ENCODE results near the gene CLMN. TPM values are rescaled to one million over a fixed set of nuclear protein-coding genes. Genes with fewer than 3 reads are reported as not detected.

CLMN gene
- total and polyA plus RNA-seq, 2 of the 8 experiments (the other 6 are each of a cell fraction or from before 2014, with no cell fraction given): 1.6 to 8.2 TPM

GRCh38 chr14:95268350-95268749, 51.4 kb downstream of the CLMN start:
- H2AFZ ChIP-seq (ENCODE audit: low read length): no peak overlapping the region
- H3K56ac ChIP-seq (replicated peaks; ENCODE audit: insufficient read length, low read depth, low read length): no peak overlapping the region
- no peak overlapping the region for H2BK5ac ChIP-seq (ENCODE audit: low read depth, low read length)
- no peaks in the 10 kb centered on the region for H3K23me2 ChIP-seq (ENCODE audit: low read depth, low read length)
- H3K27me3 ChIP-seq (replicated peaks in 1 of 4; ENCODE audit: control insufficient read depth in 3 of 4, extremely low read depth in 1 of 4, insufficient read depth in 3 of 4, low read length in 3 of 4): no peaks in the 10 kb centered on the region
- H2BK120ac ChIP-seq (replicated peaks; ENCODE audit: low read depth, low read length): no peak overlapping the region
- H2BK12ac ChIP-seq (ENCODE audit: low read depth, low read length): no peak overlapping the region
- no peak overlapping the region for H2BK20ac ChIP-seq (ENCODE audit: low read length)
- no peak overlapping the region for H4K5ac ChIP-seq (ENCODE audit: insufficient read length, low read depth, low read length)
- H3K4me1 ChIP-seq (replicated peaks in 1 of 4; ENCODE audit: control insufficient read depth in 3 of 4, insufficient read depth in 4 of 4, low read length in 3 of 4): peaks cover 0 to 4% (median 0%) of the 10 kb centered on the region in 4 experiments; a peak in 2 of 7 replicates
- no peak overlapping the region for H3K4me2 ChIP-seq (ENCODE audit: insufficient read depth in 1 of 2, low read depth in 2 of 2, low read length in 2 of 2)
- no peak overlapping the region for H2AK5ac ChIP-seq (ENCODE audit: low read depth, low read length)
- POLR2A ChIA-PET (ENCODE audit: partially characterized antibody): no interaction called here
- no peaks in the 10 kb centered on the region for H3K79me1 ChIP-seq (ENCODE audit: low read depth, low read length)
- no peaks in the 10 kb centered on the region for H3K9me3 ChIP-seq (ENCODE audit: insufficient read depth in 2 of 2, low read depth in 1 of 2, low read length in 1 of 2)
- no peak overlapping the region for H3K23ac ChIP-seq (ENCODE audit: insufficient read length)
- no peak overlapping the region for H4K8ac ChIP-seq (ENCODE audit: extremely low read depth, insufficient read depth, low read length)
- DNase-seq (ENCODE audit: low read depth in 1 of 2, low spot score in 2 of 2): no peak
- no peak for FAIRE-seq
- H3K4ac ChIP-seq (replicated peaks; ENCODE audit: insufficient read length, low read depth, low read length): no peak overlapping the region
- H3K14ac ChIP-seq (ENCODE audit: insufficient read length): no peak overlapping the region
- CTCF ChIA-PET (ENCODE audit: partially characterized antibody): no interaction called here
- no peak overlapping the region for H3K4me3 ChIP-seq (ENCODE audit: extremely low read depth in 1 of 4, insufficient read depth in 2 of 4, low read depth in 3 of 4, low read length in 4 of 4)
- no peaks in the 10 kb centered on the region for H3K36me3 ChIP-seq (ENCODE audit: control insufficient read depth in 2 of 4, insufficient read depth in 4 of 4, low read length in 3 of 4)
- TF ChIP-seq CBX8 (IDR thresholded peaks at IDR 0.05; ENCODE audit: borderline replicate concordance, low read depth, low read length) (no peak), RXRA (IDR thresholded peaks at IDR 0.05; ENCODE audit: insufficient read depth, low read depth, low read length) (no peak), ATF2 (IDR thresholded peaks at IDR 0.05; ENCODE audit: low read length) (no peak), CTCF (IDR thresholded peaks at IDR 0.05; ENCODE audit: control extremely low read depth in 1 of 3, insufficient read depth in 1 of 3, low read depth in 1 of 3, low read length in 3 of 3) (no peak), USF2 (IDR thresholded peaks at IDR 0.05; ENCODE audit: low read length) (no peak), CHD2 (IDR thresholded peaks at IDR 0.05; ENCODE audit: low read length) (no peak), SAP30 (IDR thresholded peaks at IDR 0.05; ENCODE audit: insufficient read depth, insufficient replicate concordance, low read length) (no peak), NRF1 (IDR thresholded peaks at IDR 0.05; ENCODE audit: low read depth, low read length) (no peak), HDAC6 (IDR thresholded peaks at IDR 0.05; ENCODE audit: low read depth, low read length) (no peak), JUN (IDR thresholded peaks at IDR 0.05; ENCODE audit: low read depth, low read length) (no peak)
- H3K18ac ChIP-seq (ENCODE audit: extremely low read depth, low read length): no peak overlapping the region
- H4K20me1 ChIP-seq (replicated peaks in 1 of 2; ENCODE audit: control insufficient read depth in 1 of 2, insufficient read depth in 2 of 2, low read length in 2 of 2): no peaks in the 10 kb centered on the region
- no peak overlapping the region for H3K9ac ChIP-seq (replicated peaks in 1 of 4; ENCODE audit: extremely low read depth in 1 of 4, low read depth in 3 of 4, low read length in 3 of 4)
- no peak overlapping the region for H2BK15ac ChIP-seq (ENCODE audit: low read length)
- H3K27ac ChIP-seq (ENCODE audit: low read depth, low read length): no peak overlapping the region
- H4K91ac ChIP-seq (replicated peaks; ENCODE audit: insufficient read length, low read length): no peak overlapping the region
- no peaks in the 10 kb centered on the region for H3K79me2 ChIP-seq (ENCODE audit: control insufficient read depth in 1 of 2, insufficient read depth in 2 of 2, low read length in 2 of 2)

Measured in H1 (cell line).